ENCODE measurements around the gene VANGL1. TPM values are rescaled to one million over a fixed set of nuclear protein-coding genes. Genes with fewer than 3 reads are reported as not detected.

The VANGL1 gene
- total RNA-seq, 1 experiment from 2014 or later, result 13.6 TPM

- Mint-ChIP-seq H3K27me3 (ENCODE audit: low read depth) (peaks cover 15% of the 10 kb centered on the region), H3K36me3 (ENCODE audit: insufficient read depth in 1 of 3, low read depth in 3 of 3) (peaks cover 5 to 19% (median 10%) of the 10 kb centered on the region in 3 experiments; a peak in 6 of 7 replicates), H3K4me3 (peak overlapping the region; percentile 86 to 91), H3K9me3 (peaks cover 20% of the 10 kb centered on the region in 2 experiments), H3K27ac (no peak overlapping the region; a peak in 1 of 7 replicates), H3K4me1 (peaks cover 11 to 23% of the 10 kb centered on the region in 2 experiments)
- H3T11ph ChIP-seq (ENCODE audit: low read length), result no peak overlapping the region
- H2BK5ac ChIP-seq (ENCODE audit: insufficient read length, low read length), result no peak overlapping the region
- H2BK15ac ChIP-seq (ENCODE audit: low read depth, low read length), result no peak overlapping the region
- no CpG with 5 or more reads among the region's 4 CpGs for WGBS (ENCODE audit: extremely low coverage, insufficient read length, low lambda C conversion rate)
- no peak overlapping the region for H2AK5ac ChIP-seq (ENCODE audit: insufficient read length, low read length)
- no peaks in the 10 kb centered on the region; the same call in 1 of the 2 replicates for H3K27me3 ChIP-seq (ENCODE audit: insufficient read depth, low read length)
- no peak overlapping the region for H4K8ac ChIP-seq (replicated peaks; ENCODE audit: insufficient read length, low read depth, low read length)
- peaks cover 3% of the 10 kb centered on the region; the same call in 1 of the 2 replicates for H3K4me1 ChIP-seq (ENCODE audit: insufficient read depth, low read length)
- H2BK20ac ChIP-seq (ENCODE audit: low read depth, low read length, poor library complexity, severe bottlenecking), result no peak overlapping the region
- H2BK120ac ChIP-seq (ENCODE audit: low read depth, low read length, poor library complexity, severe bottlenecking), result no peak overlapping the region
- H3K23me2 ChIP-seq (ENCODE audit: insufficient read length, low read depth, low read length, poor library complexity, severe bottlenecking), result peaks cover 7% of the 10 kb centered on the region
- H3K79me1 ChIP-seq (ENCODE audit: insufficient read depth, low read depth, low read length, poor library complexity, severe bottlenecking), result peaks cover 5% of the 10 kb centered on the region
- no peak for TF ChIP-seq CTCF (conservative IDR thresholded peaks at IDR 0.05)
- no peak overlapping the region for H2AFZ ChIP-seq (ENCODE audit: low read length)
- H3K23ac ChIP-seq (ENCODE audit: insufficient read length, low read depth, low read length), result no peak overlapping the region
- no peak overlapping the region for H3K4ac ChIP-seq (ENCODE audit: low read depth, low read length)
- no peak overlapping the region for H4K5ac ChIP-seq (ENCODE audit: insufficient read length, low read depth, low read length)
- no peak for DNase-seq
- no peaks in the 10 kb centered on the region for H3K9me3 ChIP-seq (ENCODE audit: control insufficient read depth, low read depth, low read length)
- no peak overlapping the region for H3K18ac ChIP-seq (ENCODE audit: insufficient read length, low read depth, low read length)
- H4K91ac ChIP-seq (ENCODE audit: insufficient read length, low read depth, low read length), result no peak overlapping the region
- peaks cover 3% of the 10 kb centered on the region; the same call in 1 of the 2 replicates for H3K79me2 ChIP-seq (ENCODE audit: insufficient read depth, low read length)
- H4K20me1 ChIP-seq (ENCODE audit: control insufficient read depth, insufficient read depth, insufficient read length), result no peaks in the 10 kb centered on the region
- H3K9ac ChIP-seq (ENCODE audit: extremely low read depth, insufficient read length, low read length), result no peak overlapping the region
- H3K4me2 ChIP-seq (ENCODE audit: insufficient read depth, insufficient read length, low read length), result peak overlapping the region; percentile 82
- no peak overlapping the region for H3K27ac ChIP-seq (ENCODE audit: insufficient read length, low read depth, low read length)
- no peak overlapping the region for H2BK12ac ChIP-seq (ENCODE audit: insufficient read length, low read depth, low read length)
- H3K56ac ChIP-seq (ENCODE audit: insufficient read length, low read depth, low read length), result no peak overlapping the region
- no peak overlapping the region for H3K14ac ChIP-seq (ENCODE audit: insufficient read depth, low read length)
These were observed 1.5 kb downstream of the VANGL1 start for GRCh38 chr1:115643225-115643624.

Data from H9 (cell line).